T1000 (cell line): ENCODE results near the gene MYO7B.

Experiments
- DNase-seq: peaks from one replicate; lab custom pipeline; 2025; ENCODE audit warnings: mixed read lengths; lab: John Stamatoyannopoulos, UW

The MYO7B gene

GRCh38 chr2:127664065-127664894 is 128.8 kb downstream of the MYO7B start:
- DNase-seq = no peak

GRCh38 chr2:127664895-127665225 is 129.4 kb downstream of the MYO7B start:
- no peak for DNase-seq

DNA sequence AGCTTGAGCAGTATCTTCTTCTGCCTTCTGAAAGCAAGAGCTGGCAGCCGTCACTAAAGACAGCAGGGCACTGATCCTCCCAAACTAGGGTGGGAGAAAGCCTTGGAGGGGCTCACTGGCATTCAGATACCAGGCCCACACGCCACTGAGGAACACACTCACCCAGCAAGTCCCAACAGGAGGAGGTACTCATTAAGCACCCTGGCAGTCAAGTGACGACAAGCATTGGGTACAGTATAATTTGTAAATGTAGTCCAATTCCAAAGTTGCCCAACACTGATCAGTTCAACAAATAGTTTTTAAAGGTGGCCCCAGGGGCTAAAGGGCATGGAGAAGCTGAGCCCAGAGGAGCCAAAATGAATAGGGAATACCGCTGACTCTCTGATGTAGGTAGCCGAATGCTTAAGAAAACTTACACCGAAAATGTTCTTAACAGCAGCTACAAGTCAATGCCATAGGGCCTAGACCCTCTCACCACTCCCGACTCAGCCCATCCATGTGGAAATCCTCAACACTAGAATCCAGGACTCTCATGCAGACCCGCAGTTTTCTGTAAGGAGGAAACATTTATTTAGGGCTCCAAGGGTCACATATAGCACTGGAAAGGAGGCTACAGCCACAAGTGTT is 129.9 kb downstream of the MYO7B start:
- DNase-seq = no peak

GRCh38 chr2:127669056-127669455 is 133.6 kb downstream of the MYO7B start:
- DNase-seq = no peak

DNA sequence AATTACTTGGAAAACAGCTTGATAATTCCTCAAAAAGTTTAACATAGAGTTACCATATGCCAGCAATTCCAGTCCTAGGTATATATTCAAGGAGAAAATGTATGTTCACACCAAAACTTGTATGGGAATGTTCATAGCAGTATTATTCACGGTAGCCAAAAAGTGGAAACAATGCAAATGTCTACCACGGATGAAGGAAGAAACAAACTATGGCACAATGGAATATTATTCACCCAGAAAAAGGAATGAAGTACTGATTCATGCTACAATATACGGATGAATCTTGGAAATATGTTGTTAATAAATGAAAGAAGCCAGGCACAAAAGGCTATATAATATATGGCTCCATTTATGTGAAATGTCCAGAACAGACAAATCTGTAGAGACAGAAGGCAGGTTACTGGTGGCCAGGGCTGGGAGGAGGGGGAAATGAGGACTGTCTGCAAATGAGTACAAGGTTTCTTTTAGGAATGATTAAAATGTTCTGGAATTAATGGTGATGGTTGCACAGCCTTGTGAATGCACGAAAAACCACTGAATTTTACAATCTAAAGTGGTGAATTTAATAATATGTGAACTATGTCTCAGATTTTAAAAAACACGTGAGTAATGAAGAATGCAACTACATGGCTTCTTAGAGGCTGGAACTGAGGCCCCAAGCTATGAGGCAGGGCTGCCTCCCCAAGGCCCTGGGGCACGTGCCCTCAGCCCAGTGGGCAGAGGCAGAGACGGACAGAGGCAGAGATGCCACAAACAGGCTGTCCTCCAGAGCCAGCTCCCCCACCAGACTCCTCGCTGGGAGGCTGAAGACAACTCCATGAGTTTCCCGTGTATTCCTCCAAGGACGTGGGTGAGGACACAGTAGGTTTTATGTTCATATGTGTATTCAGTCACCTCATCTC is 134.8 kb downstream of the MYO7B start:
- DNase-seq = no peak

- DNase-seq = no peak
These were observed 135.4 kb downstream of the MYO7B start for GRCh38 chr2:127670957-127671290.

DNA sequence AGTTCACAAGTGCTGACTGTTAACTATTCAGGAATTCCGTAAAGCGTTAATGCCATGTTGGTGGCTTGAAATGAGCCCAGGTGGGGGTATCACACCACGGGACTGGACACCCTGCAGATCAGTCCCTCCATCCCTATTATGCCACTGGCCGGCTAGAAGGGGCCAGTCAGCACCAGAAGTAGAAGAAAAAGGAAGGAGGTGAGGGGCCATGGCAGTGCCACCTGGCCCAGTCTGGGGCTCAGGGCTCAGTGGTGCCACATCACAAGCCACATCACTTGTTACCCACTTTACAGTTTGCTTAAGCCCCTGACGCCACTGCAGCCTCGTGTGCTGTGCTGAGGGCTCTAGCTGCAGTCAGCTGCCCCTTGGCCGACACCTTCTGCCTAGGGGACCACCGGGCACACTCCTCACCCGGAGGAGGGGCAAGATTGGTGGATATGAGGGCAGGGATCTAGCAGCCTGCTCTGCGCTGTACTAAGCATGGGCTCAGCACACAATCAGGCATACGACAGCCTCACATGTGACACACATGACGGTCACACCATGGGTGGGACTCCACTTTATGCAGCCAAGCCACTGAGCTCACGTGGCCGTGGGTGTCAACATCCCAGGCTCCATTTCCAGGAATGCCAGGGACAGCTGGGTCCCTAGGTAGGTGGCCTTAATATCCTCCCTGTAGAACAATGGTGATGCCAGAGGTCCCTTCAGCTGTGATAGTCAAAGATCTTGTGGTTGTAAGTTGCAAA is 136.2 kb downstream of the MYO7B start:
- DNase-seq = no peak

- no peak for DNase-seq
These were observed 137.1 kb downstream of the MYO7B start for GRCh38 chr2:127672341-127673224.

DNA sequence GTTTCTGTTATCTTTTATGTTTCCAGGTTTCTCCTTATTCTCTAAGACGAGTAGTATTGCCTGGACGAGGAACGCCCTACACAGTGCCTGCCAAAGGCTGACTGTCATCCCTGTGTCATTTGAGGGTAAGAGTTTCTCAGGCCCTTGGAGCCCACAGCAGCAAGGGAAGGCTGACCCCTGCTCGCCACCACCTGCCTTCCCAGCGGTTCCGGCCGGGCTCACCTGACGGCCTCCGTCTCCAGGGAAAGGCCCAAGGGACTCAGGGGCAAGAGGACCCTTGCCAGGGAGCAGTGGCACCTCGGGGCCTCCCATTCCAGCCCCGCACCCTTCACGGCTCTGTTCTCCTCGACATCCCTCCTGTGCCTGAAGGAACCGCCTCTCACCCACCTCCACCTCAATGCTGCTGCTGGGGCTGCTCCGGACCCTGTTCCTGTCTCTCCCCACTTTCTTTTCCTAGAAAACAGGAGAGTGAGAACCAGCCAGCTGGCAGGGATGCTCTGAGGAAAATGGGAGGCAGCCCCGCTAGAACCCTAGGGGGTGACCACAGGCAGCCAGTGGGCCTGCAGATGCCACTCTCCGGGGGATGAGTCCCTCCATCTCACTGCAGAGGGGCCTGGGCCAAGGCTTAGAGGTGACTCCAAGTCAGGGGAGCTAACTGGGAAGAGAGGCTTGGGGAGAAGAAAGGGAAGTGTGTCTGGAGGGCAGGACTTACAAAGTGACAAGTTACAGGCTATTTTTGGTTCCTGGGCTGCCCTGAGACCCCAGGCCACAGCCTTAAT is 138.0 kb downstream of the MYO7B start:
- DNase-seq = no peak

GRCh38 chr2:127674241-127675209 is 139.0 kb downstream of the MYO7B start:
- no peak for DNase-seq

DNA sequence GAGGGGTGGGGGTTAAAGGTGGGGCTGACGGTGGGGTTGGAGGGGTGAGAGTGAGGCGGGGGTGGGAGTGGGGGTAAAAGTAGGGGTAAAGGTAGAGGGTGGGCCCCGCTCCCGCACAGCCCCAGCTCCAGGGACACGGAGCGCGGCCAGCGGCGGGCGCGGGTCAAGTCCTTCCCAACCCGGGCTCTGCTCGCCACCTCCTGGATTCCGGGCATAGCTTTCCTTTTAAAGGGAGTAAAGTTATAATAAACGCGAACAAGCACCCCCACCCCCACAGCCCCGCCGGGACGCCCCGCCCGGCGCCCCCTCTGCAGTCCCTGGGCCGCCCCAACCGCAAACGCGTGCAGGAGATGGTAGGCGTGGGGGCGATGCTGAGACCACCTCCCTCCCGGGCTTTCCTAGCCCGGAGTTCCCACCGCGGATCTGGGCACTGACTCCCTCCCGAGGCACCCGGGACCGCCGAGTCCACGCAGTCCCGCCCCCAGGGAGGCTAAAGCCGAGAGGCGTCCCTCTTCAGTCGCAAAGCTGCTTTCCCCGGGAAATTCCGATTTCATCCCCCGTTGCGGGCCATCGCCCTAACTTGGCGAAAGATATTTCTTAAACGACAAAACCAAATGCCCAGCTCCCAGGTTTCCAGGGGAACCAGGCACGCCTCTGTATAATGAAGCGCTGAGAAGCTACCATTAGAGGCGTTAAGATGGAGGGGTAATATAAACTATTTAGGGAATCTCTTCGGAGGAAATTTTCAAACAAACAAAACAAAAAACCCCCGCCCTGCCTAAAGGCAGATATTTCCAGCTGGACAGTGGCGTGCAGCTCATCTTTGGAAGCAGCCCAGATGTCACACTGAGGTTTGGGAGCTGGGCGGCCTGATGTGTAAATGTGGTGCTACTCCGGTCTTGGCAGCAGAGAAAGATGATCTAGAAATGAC is 140.1 kb downstream of the MYO7B start, which contains the start of gene LIMS2:
TSS of gene LIMS2 (minus strand) at position 200 of the 931 bp plus-strand sequence. CDS start 506 bp downstream, outside the sequence.
- peak; percentile 16 for DNase-seq

- DNase-seq = no peak
These were observed 141.4 kb downstream of the MYO7B start for GRCh38 chr2:127676906-127677305.

GRCh38 chr2:127678531-127678930 is 143.0 kb downstream of the MYO7B start:
- DNase-seq = no peak

DNA sequence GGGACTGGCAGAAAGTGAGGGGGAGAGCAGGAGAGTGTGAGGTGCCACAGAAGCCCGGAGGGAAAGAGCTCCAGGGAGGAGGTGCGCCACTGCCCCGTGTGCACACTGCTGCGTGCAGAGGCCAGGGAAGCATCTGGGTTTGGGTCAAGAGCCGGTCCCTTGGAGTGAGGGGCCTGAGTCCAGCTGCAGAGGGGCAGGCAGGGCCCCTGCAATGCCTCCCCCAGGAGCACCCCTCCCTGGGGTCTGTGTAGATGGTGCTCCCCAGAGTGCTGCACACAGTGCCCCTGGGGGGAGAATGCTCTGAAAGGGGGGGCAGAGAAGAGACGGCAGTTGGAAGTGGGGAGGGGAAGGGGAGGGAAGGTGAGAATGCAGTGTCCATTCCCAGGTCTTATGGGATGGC is 143.5 kb downstream of the MYO7B start:
- DNase-seq = no peak

DNA sequence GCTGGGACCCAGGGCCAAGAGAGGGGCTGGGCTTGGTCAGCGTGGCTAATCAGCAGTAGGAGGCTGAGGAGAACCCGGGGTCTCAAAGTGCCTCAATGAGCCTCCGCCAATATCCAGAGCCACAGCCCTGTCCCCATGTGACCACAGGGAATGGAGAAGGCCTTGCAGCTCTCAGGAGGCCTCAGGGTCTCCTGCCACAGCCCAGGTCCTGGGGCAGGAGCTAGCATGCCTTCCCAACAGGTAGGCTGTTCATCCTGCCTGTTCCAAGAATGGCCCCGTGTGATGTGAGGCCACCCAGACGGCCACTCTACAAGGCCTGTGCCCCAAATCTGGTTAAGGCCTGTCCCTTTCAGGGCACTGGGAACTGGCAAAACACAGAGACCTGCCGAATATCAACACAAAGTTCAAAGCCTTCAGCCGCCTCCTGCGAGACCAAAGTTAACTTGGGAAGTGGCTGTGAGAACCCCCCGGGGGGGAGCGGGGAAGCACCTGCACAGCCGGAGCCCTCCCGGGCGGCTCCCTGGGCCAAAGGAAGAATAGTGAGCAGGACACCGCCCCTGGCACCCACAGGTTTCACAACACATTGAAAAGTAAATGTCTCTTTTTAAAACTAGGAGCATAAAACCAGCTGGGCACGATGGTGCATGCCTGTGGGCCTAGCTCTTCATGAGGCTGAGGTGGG is 144.3 kb downstream of the MYO7B start:
- no peak for DNase-seq

- no peak for DNase-seq
These were observed 145.3 kb downstream of the MYO7B start for GRCh38 chr2:127680706-127681287.

DNA sequence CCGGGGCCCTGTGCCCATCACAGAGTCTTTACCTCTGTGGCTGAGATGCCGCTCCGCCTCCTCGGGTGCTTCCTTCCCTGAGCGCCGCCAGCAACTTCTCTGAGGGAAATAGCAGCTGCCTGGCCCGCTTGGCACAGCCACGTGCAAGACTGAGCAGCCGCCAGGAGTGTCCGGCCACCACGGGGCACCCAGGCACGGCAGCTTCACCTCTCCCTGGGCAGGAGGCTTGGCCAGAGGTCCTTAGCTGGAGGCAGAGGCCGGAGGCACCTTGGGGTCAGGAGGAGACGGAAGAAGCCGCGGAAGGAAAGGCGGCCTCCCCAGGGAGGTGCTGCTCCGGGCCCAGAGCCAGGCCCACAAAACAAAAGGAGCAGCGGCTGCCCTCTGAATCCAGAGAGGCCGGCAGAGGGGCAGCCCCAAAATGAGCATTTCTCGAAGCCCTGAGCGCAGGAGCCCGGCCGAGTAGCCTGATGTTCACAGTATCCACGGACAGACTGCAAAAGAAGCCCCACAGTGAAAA is 145.9 kb downstream of the MYO7B start:
- no peak for DNase-seq
